Measurements from ENCODE around the gene RBM43.
A peak's percentile ranks its signal among the peaks of the same experiment; 100 is the strongest.
"Not testable (repeated sequence)": the region's sequence is repeated elsewhere in the genome, so short reads cannot be mapped to it uniquely, and the experiment has no call there.

The RBM43 gene

DNA sequence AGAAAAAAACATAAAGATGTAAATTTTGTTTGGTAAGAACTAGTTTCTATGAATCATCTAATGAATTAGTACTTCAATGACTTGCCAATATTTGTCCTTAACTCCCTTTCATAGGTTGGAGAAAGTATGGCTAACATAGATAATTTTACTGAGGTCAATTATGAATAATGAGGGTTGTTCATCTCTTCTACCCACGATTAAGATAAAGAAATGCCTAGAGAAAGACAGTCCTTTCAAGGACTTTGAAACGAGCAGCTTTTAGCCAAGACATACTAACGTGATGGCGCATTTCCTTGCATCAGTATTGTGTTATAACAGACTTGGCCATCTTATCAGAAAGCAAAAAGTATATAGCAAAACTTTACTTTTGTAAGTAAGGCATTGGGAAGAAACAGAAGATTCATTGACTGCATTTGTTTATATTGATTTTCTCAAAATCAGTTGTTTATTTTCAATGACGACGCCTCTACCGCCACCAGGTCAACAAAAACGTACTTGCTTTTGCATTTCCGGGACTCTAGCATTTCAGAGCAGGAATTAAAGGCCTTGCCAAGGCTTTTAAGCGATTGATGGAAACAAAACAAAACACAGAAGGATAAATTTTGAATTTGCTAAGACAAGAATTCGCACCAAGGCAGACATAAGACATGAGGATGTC is 961 bp downstream of the RBM43 start:
- peak overlapping the region; percentile 97 for H3K27ac Mint-ChIP-seq
- peak overlapping the region; percentile 89 to 94 for H3K4me3 Mint-ChIP-seq
- no peaks in the 10 kb centered on the region for H3K9me3 Mint-ChIP-seq
- ATAC-seq (replicated peaks) (peak; percentile 5 to 14), DNase-seq (no peak)
- peaks cover 6 to 26% of the 10 kb centered on the region in 2 donors for H3K4me1 Mint-ChIP-seq
- H3K36me3 Mint-ChIP-seq: no peaks in the 10 kb centered on the region
- no peaks in the 10 kb centered on the region for H3K27me3 Mint-ChIP-seq

- DNase-seq (no peak), ATAC-seq (replicated peaks) (no peak)
- Mint-ChIP-seq H3K27ac (peak overlapping the region; percentile 57), H3K36me3 (peaks cover 4 to 7% of the 10 kb centered on the region in 2 donors), H3K9me3 (no peaks in the 10 kb centered on the region), H3K27me3 (no peaks in the 10 kb centered on the region), H3K4me3 (no peak overlapping the region), H3K4me1 (peaks cover 6 to 26% of the 10 kb centered on the region in 2 donors)
Observed at GRCh38 chr2:151258121-151258520, 3.5 kb downstream of the RBM43 start.

GRCh38 chr2:151252646-151253045 is 9.0 kb downstream of the RBM43 start:
- Mint-ChIP-seq H3K9me3 (peaks cover 5 to 11% of the 10 kb centered on the region in 2 donors), H3K27me3 (no peaks in the 10 kb centered on the region), H3K36me3 (peaks cover 40 to 51% of the 10 kb centered on the region in 2 donors), H3K4me1 (peaks cover 2 to 7% of the 10 kb centered on the region in 2 donors), H3K4me3 (no peak overlapping the region), H3K27ac (no peak overlapping the region)
- DNase-seq: no peak
- no peak for ATAC-seq (replicated peaks)

DNA sequence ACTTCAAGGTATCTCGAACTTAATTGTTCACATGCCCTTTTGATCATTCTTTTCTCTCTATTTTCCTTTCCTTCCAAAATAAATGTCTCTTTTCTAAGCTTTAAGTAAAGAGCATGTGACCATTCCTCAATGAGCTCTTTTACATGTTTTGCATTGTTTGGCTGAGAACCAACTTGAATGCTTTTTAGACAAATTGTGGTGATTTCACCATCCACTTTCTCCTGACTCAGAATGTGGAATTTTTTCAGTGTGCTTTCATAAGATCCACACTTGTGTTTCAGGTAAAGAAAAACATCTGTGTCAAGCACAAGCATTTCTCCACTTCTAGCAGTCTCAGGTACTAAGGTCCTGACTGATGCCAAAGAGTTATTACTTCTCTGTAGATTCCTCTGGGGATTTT is 10.7 kb downstream of the RBM43 start:
- ATAC-seq (replicated peaks) (no peak), DNase-seq (no peak)
- Mint-ChIP-seq H3K4me1 (peaks cover 2 to 7% of the 10 kb centered on the region in 2 donors), H3K9me3 (peaks cover 5 to 11% of the 10 kb centered on the region in 2 donors), H3K36me3 (peaks cover 40 to 51% of the 10 kb centered on the region in 2 donors), H3K4me3 (no peak overlapping the region), H3K27me3 (no peaks in the 10 kb centered on the region), H3K27ac (no peak overlapping the region)

GRCh38 chr2:151247432-151247831 is 14.2 kb downstream of the RBM43 start:
- Mint-ChIP-seq H3K4me3 (no peak overlapping the region), H3K4me1 (peaks cover 2 to 7% of the 10 kb centered on the region in 2 donors), H3K27me3 (no peaks in the 10 kb centered on the region), H3K27ac (no peak overlapping the region), H3K9me3 (peaks cover 14 to 18% of the 10 kb centered on the region in 2 donors), H3K36me3 (peaks cover 43 to 54% of the 10 kb centered on the region in 2 donors)
- no peak for ATAC-seq (replicated peaks)
- DNase-seq: no peak

GRCh38 chr2:151246152-151246551 is 15.5 kb downstream of the RBM43 start:
- Mint-ChIP-seq H3K9me3 (peaks cover 14 to 18% of the 10 kb centered on the region in 2 donors), H3K4me1 (peaks cover 0 to under 1% of the 10 kb centered on the region in 2 donors), H3K27me3 (no peaks in the 10 kb centered on the region), H3K27ac (no peak overlapping the region), H3K4me3 (no peak overlapping the region), H3K36me3 (peaks cover 35 to 41% of the 10 kb centered on the region in 2 donors)
- DNase-seq (no peak), ATAC-seq (replicated peaks) (no peak)

DNA sequence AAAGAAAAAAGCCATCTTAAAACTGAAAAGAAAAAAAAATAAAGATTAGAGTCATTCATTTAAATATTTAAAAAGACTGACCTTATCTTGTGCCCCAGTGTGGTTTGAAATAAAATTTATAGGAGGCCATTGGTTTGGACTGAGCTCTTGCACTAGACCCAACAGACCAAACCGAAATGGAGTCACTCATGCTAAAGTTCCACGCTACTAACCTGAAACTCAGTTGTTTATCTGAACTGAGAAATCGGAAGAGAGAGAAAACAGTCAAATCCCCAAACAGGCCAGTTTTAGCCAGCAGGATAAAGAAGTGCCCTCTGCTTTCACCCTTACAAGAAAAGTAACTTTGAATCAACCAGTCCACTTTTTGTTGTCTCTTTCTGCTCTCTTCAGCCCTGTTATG is 18.2 kb downstream of the RBM43 start:
- ATAC-seq (replicated peaks): no peak

GRCh38 chr2:151241224-151241623 is 20.4 kb downstream of the RBM43 start:
- Mint-ChIP-seq H3K9me3 (peaks cover 7 to 9% of the 10 kb centered on the region in 2 donors), H3K27me3 (peaks cover 0 to 9% of the 10 kb centered on the region in 2 donors), H3K36me3 (peaks cover 7 to 12% of the 10 kb centered on the region in 2 donors), H3K4me1 (no peaks in the 10 kb centered on the region), H3K27ac (no peak overlapping the region), H3K4me3 (no peak overlapping the region)
- DNase-seq: no peak
- no peak for ATAC-seq (replicated peaks)

More for the DNA sequence above, 18.2 kb downstream of the RBM43 start:
- H3K9me3 Mint-ChIP-seq: peaks cover 12 to 14% of the 10 kb centered on the region in 2 donors
- H3K36me3 Mint-ChIP-seq: peaks cover 12 to 18% of the 10 kb centered on the region in 2 donors
- no peaks in the 10 kb centered on the region for H3K4me1 Mint-ChIP-seq
- no peak overlapping the region for H3K4me3 Mint-ChIP-seq
- peaks cover 0 to 9% of the 10 kb centered on the region in 2 donors for H3K27me3 Mint-ChIP-seq
- no peak overlapping the region for H3K27ac Mint-ChIP-seq
- no peak for DNase-seq

- peaks cover 2 to 5% of the 10 kb centered on the region in 2 donors for H3K36me3 Mint-ChIP-seq
- no peaks in the 10 kb centered on the region for H3K4me1 Mint-ChIP-seq
- peaks cover 4% of the 10 kb centered on the region in 2 donors for H3K9me3 Mint-ChIP-seq
- peaks cover 0 to 9% of the 10 kb centered on the region in 2 donors for H3K27me3 Mint-ChIP-seq
- H3K27ac Mint-ChIP-seq: no peak overlapping the region
- no peak for DNase-seq
- no peak for ATAC-seq (replicated peaks)
- H3K4me3 Mint-ChIP-seq: no peak overlapping the region
Observed at GRCh38 chr2:151240433-151240832, 21.2 kb downstream of the RBM43 start.

DNA sequence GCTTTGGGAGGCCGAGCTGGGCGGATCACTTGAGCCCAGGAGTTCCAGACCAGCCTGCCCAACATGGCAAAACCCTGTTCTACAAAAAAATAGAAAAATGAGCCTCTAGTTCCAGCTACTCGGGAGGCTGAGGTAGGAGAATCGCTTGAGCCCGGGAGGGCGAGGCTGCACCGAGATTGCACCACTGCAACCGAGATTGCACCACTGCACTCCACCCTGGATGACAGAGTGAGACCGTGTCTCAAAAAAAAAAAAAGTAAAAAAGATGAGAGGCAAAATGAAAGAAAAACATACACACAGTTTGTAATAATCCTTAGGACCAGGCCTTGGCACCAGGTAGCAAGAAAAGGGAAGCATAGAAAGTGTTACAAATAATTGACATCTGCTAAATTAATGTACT is 22.0 kb downstream of the RBM43 start:
- Mint-ChIP-seq H3K9me3 (no peaks in the 10 kb centered on the region), H3K4me3 (no peak overlapping the region), H3K27me3 (peaks cover 0 to 9% of the 10 kb centered on the region in 2 donors), H3K27ac (no peak overlapping the region), H3K36me3 (no peaks in the 10 kb centered on the region), H3K4me1 (no peaks in the 10 kb centered on the region)
- DNase-seq (no peak), ATAC-seq (replicated peaks) (no peak)

GRCh38 chr2:151238527-151239487 is 22.9 kb downstream of the RBM43 start:
- ATAC-seq (replicated peaks) (peak; percentile 78 to 89), DNase-seq (peak; percentile 9)
- Mint-ChIP-seq H3K9me3 (no peaks in the 10 kb centered on the region), H3K27ac (no peak overlapping the region), H3K4me1 (no peaks in the 10 kb centered on the region), H3K27me3 (peaks cover 0 to 9% of the 10 kb centered on the region in 2 donors), H3K36me3 (no peaks in the 10 kb centered on the region), H3K4me3 (no peak overlapping the region)

GRCh38 chr2:151237422-151238025 is 24.1 kb downstream of the RBM43 start:
- no peak overlapping the region for H3K4me3 Mint-ChIP-seq
- no peaks in the 10 kb centered on the region for H3K36me3 Mint-ChIP-seq
- no peak for ATAC-seq (replicated peaks)
- H3K27me3 Mint-ChIP-seq: peaks cover 0 to 9% of the 10 kb centered on the region in 2 donors
- no peak for DNase-seq
- no peaks in the 10 kb centered on the region for H3K4me1 Mint-ChIP-seq
- H3K9me3 Mint-ChIP-seq: no peaks in the 10 kb centered on the region
- H3K27ac Mint-ChIP-seq: no peak overlapping the region

DNA sequence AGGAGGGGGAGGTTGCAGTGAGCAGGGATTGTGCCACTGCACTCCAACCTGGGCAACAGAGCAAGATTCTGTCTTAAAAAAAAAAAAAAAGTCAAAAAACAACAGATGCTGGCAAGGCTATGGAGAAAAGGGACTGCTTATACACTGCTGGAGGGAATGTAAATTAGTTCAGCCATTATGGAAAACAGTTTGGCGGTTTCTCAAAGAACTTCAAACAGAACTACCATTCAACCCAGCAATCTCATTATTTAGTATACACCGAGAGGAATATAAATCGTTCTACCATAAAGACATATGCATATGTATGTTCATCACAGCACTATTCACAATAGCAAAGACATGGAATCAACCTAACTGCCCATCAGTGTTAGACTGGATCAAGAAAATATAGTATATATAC is 27.9 kb downstream of the RBM43 start:
- H3K27me3 Mint-ChIP-seq: peaks cover 12 to 16% of the 10 kb centered on the region in 2 donors
- H3K36me3 Mint-ChIP-seq; DNase-seq; H3K4me1 Mint-ChIP-seq; H3K27ac Mint-ChIP-seq; ATAC-seq (replicated peaks); H3K9me3 Mint-ChIP-seq; H3K4me3 Mint-ChIP-seq: not testable (repeated sequence)

DNA sequence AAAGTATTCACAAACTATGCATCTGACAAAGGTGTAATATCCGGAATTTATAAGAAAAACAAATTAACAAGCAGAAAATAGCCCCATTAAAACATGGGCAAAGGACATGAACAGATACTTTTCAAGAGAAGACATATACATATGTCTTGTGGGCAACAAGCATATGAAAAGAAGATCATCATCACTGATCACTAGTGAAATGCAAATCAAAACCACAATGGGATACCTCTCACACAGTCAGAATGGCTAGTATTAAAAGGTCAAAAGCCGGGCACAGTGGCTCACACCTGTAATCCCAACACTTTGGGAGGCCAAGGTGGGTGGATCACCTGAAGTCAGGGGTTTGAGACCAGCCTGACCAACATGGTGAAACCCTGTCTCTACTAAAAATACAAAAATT is 28.4 kb downstream of the RBM43 start:
- not testable (repeated sequence) for ATAC-seq (replicated peaks); H3K4me1 Mint-ChIP-seq; H3K9me3 Mint-ChIP-seq; DNase-seq; H3K27ac Mint-ChIP-seq; H3K4me3 Mint-ChIP-seq; H3K36me3 Mint-ChIP-seq
- peaks cover 12 to 18% of the 10 kb centered on the region in 2 donors for H3K27me3 Mint-ChIP-seq

Measured in stimulated activated naive B cell treated with anti-CD40 and anti-IgM and Interleukin-4, amounts not matched to agents 10 μg/mL and 1 μg/mL and 100 μg/mL, for 72 hours (primary cell).